Parathyroid adenoma (tissue), 2 donors: ENCODE results near the gene D2HGDH.

Experiments used
- H2AFZ ChIP-seq: fragments of 300-600 bp; sonication (generic); one replicate; pipeline ENCODE4 v1.7.0; 2017; ENCODE audit warnings: antibody characterized with exemption, mild to moderate bottlenecking
- H3K27ac ChIP-seq: fragments of 300-600 bp; sonication (generic); one replicate; pipeline ENCODE4 v1.7.0; 2017
- H3K27me3 ChIP-seq: fragments of 300-600 bp; sonication (generic); one replicate; pipeline ENCODE4 v1.7.0; 2017; ENCODE audit warnings: low read length; ENCODE audit not compliant: control insufficient read depth, insufficient read depth
- H3K36me3 ChIP-seq: fragments of 300-600 bp; sonication (generic); one replicate; pipeline ENCODE4 v1.7.0; 2017; ENCODE audit warnings: low read length; ENCODE audit not compliant: control insufficient read depth, insufficient read depth
- H3K4me1 ChIP-seq: fragments of 300-600 bp; sonication (generic); one replicate; pipeline ENCODE4 v1.7.0; 2017; ENCODE audit warnings: control low read depth
- H3K4me2 ChIP-seq: fragments of 300-600 bp; sonication (generic); one replicate; pipeline ENCODE4 v1.7.0; 2017; ENCODE audit warnings: low read length
- H3K4me3 ChIP-seq: fragments of 300-600 bp; sonication (generic); one replicate; pipeline ENCODE4 v1.7.0; 2017; ENCODE audit warnings: low read depth, low read length
- H3K79me2 ChIP-seq: fragments of 300-600 bp; sonication (generic); one replicate; pipeline ENCODE4 v1.7.0; 2017; ENCODE audit warnings: control low read depth
- H3K9ac ChIP-seq: fragments of 300-600 bp; sonication (generic); one replicate; pipeline ENCODE4 v1.7.0; 2017; ENCODE audit warnings: mild to moderate bottlenecking
- H3K9me3 ChIP-seq: fragments of 300-600 bp; sonication (generic); one replicate; pipeline ENCODE4 v1.7.0; 2017; ENCODE audit warnings: low read length; ENCODE audit not compliant: control insufficient read depth
- CTCF ChIP-seq: fragments of 300-600 bp; sonication (generic); IDR thresholded peaks from one replicate; pipeline ENCODE4 v1.7.0; 2017; ENCODE audit warnings: antibody characterized with exemption, mild to moderate bottlenecking
- donor health status: primary hyperparathyroidism.

The D2HGDH gene

GRCh38 chr2:241733391-241734207 is 831 bp upstream of the D2HGDH start:
- Histone ChIP-seq H2AFZ (peak overlapping the region; percentile 90), H3K79me2 (peaks cover 6% of the 10 kb centered on the region), H3K9me3 (no peaks in the 10 kb centered on the region), H3K4me1 (no peaks in the 10 kb centered on the region), H3K36me3 (no peaks in the 10 kb centered on the region), H3K9ac (no peak overlapping the region), H3K27me3 (no peaks in the 10 kb centered on the region), H3K4me3 (peak overlapping the region; percentile 39), H3K4me2 (peak overlapping the region; percentile 55), H3K27ac (peak overlapping the region; percentile 20)
- no peak for TF ChIP-seq CTCF

- H3K36me3 ChIP-seq = no peaks in the 10 kb centered on the region
- TF ChIP-seq CTCF = no peak
- no peaks in the 10 kb centered on the region for H3K9me3 ChIP-seq
- H3K79me2 ChIP-seq = peaks cover 6% of the 10 kb centered on the region
- H3K27me3 ChIP-seq = no peaks in the 10 kb centered on the region
- no peak overlapping the region for H3K9ac ChIP-seq
- peak overlapping the region; percentile 20 for H3K27ac ChIP-seq
- H3K4me2 ChIP-seq = peak overlapping the region; percentile 55
- H2AFZ ChIP-seq = peak overlapping the region; percentile 90
- no peaks in the 10 kb centered on the region for H3K4me1 ChIP-seq
- H3K4me3 ChIP-seq = peak overlapping the region; percentile 39
These were observed 293 bp upstream of the D2HGDH start for GRCh38 chr2:241734208-241734466.

GRCh38 chr2:241736111-241736510 is 1.7 kb downstream of the D2HGDH start:
- TF ChIP-seq CTCF = no peak
- H3K27me3 ChIP-seq = no peaks in the 10 kb centered on the region
- H2AFZ ChIP-seq = no peak overlapping the region
- no peaks in the 10 kb centered on the region for H3K9me3 ChIP-seq
- no peaks in the 10 kb centered on the region for H3K36me3 ChIP-seq
- H3K4me2 ChIP-seq = no peak overlapping the region
- H3K4me1 ChIP-seq = no peaks in the 10 kb centered on the region
- no peak overlapping the region for H3K4me3 ChIP-seq
- H3K27ac ChIP-seq = no peak overlapping the region
- H3K9ac ChIP-seq = no peak overlapping the region
- H3K79me2 ChIP-seq = peaks cover 10% of the 10 kb centered on the region

- H3K9me3 ChIP-seq = no peaks in the 10 kb centered on the region
- TF ChIP-seq CTCF = no peak
- no peak overlapping the region for H3K9ac ChIP-seq
- H3K27me3 ChIP-seq = no peaks in the 10 kb centered on the region
- H3K27ac ChIP-seq = no peak overlapping the region
- H3K4me3 ChIP-seq = no peak overlapping the region
- H3K4me1 ChIP-seq = no peaks in the 10 kb centered on the region
- H3K36me3 ChIP-seq = no peaks in the 10 kb centered on the region
- no peak overlapping the region for H3K4me2 ChIP-seq
- peaks cover 12% of the 10 kb centered on the region for H3K79me2 ChIP-seq
- H2AFZ ChIP-seq = no peak overlapping the region
These were observed 3.7 kb downstream of the D2HGDH start for GRCh38 chr2:241738040-241738686.
